ENCODE results near the gene PDHB.
A peak's percentile ranks its signal among the peaks of the same experiment; 100 is the strongest.

PDHB gene

GRCh38 chr3:58383476-58383875 lies 50.2 kb downstream of the PDHB start:
- Histone ChIP-seq H3K36me3 (ENCODE audit: control insufficient read depth in 4 of 4, insufficient read depth in 4 of 4, low read length in 3 of 4) (peaks cover 0 to 53% (median 13%) of the 10 kb centered on the region in 4 experiments), H3K4me1 (ENCODE audit: control extremely low read depth in 1 of 4, control insufficient read depth in 4 of 4, insufficient read depth in 4 of 4, low read length in 3 of 4) (peaks cover 0 to 38% (median 14%) of the 10 kb centered on the region in 4 experiments), H3K9me3 (ENCODE audit: control extremely low read depth in 1 of 5, control insufficient read depth in 4 of 5, insufficient read depth in 2 of 5, low read depth in 1 of 5, low read length in 4 of 5) (no peaks in the 10 kb centered on the region), H3K4me3 (ENCODE audit: control insufficient read depth in 1 of 7, extremely low read depth in 1 of 7, insufficient read depth in 4 of 7, low read depth in 2 of 7, low read length in 6 of 7) (no peak overlapping the region), H3K27ac (ENCODE audit: insufficient read depth in 1 of 2, low read depth in 1 of 2, low read length in 2 of 2, poor library complexity in 1 of 2, severe bottlenecking in 2 of 2) (no peak overlapping the region), H3K27me3 (replicated peaks in 2 of 5; ENCODE audit: control insufficient read depth in 4 of 5, insufficient read depth in 5 of 5, low read length in 4 of 5) (no peaks in the 10 kb centered on the region)
- ChIA-PET CTCF (no interaction called here), POLR2A (no interaction called here)
- DNase-seq, result no peak
- no CpG with 5 or more reads among the region's 2 CpGs for WGBS (ENCODE audit: insufficient coverage)

- H3K27ac ChIP-seq (ENCODE audit: insufficient read depth in 1 of 2, low read depth in 1 of 2, low read length in 2 of 2, poor library complexity in 1 of 2, severe bottlenecking in 2 of 2), result no peak overlapping the region
- peaks cover 0 to 33% (median 11%) of the 10 kb centered on the region in 4 experiments for H3K36me3 ChIP-seq (ENCODE audit: control insufficient read depth in 4 of 4, insufficient read depth in 4 of 4, low read length in 3 of 4)
- H3K4me1 ChIP-seq (ENCODE audit: control extremely low read depth in 1 of 4, control insufficient read depth in 4 of 4, insufficient read depth in 4 of 4, low read length in 3 of 4), result peaks cover 0 to 5% (median 0%) of the 10 kb centered on the region in 4 experiments
- H3K9me3 ChIP-seq (ENCODE audit: control extremely low read depth in 1 of 5, control insufficient read depth in 4 of 5, insufficient read depth in 2 of 5, low read depth in 1 of 5, low read length in 4 of 5), result no peaks in the 10 kb centered on the region
- H3K4me3 ChIP-seq (ENCODE audit: control insufficient read depth in 1 of 7, extremely low read depth in 1 of 7, insufficient read depth in 4 of 7, low read depth in 2 of 7, low read length in 6 of 7), result no peak overlapping the region
- H3K27me3 ChIP-seq (replicated peaks in 2 of 5; ENCODE audit: control insufficient read depth in 4 of 5, insufficient read depth in 5 of 5, low read length in 4 of 5), result no peaks in the 10 kb centered on the region
- 100% methylated on average over 2 of the region's 4 CpGs for WGBS (ENCODE audit: insufficient coverage)
- POLR2A ChIA-PET, result no interaction called here
- CTCF ChIA-PET, result interaction anchor here (0.8 to 1.7 kb wide), 2 partner anchors 27 to 124 kb away, joined by 3 read pairs; no protein-coding TSS in a partner anchor
- DNase-seq, result no peak
Observed at GRCh38 chr3:58379351-58380073, 54.1 kb downstream of the PDHB start.

- Histone ChIP-seq H3K27me3 (replicated peaks in 2 of 5; ENCODE audit: control insufficient read depth in 4 of 5, insufficient read depth in 5 of 5, low read length in 4 of 5) (no peaks in the 10 kb centered on the region), H3K9me3 (ENCODE audit: control extremely low read depth in 1 of 5, control insufficient read depth in 4 of 5, insufficient read depth in 2 of 5, low read depth in 1 of 5, low read length in 4 of 5) (no peaks in the 10 kb centered on the region), H3K27ac (ENCODE audit: insufficient read depth in 1 of 2, low read depth in 1 of 2, low read length in 2 of 2, poor library complexity in 1 of 2, severe bottlenecking in 2 of 2) (no peak overlapping the region), H3K4me1 (ENCODE audit: control extremely low read depth in 1 of 4, control insufficient read depth in 4 of 4, insufficient read depth in 4 of 4, low read length in 3 of 4) (peaks cover 0 to 5% (median 0%) of the 10 kb centered on the region in 4 experiments), H3K36me3 (ENCODE audit: control insufficient read depth in 4 of 4, insufficient read depth in 4 of 4, low read length in 3 of 4) (peaks cover 2 to 21% (median 4%) of the 10 kb centered on the region in 4 experiments), H3K4me3 (ENCODE audit: control insufficient read depth in 1 of 7, extremely low read depth in 1 of 7, insufficient read depth in 4 of 7, low read depth in 2 of 7, low read length in 6 of 7) (no peak overlapping the region)
- ChIA-PET CTCF (interaction anchor here (0.6 kb wide), 1 partner anchor 9 kb away, joined by 3 read pairs; no protein-coding TSS in a partner anchor), POLR2A (no interaction called here)
- peak in 1 of 3 donors; percentile 5 for DNase-seq
- 100% methylated on average over 2 of the region's 4 CpGs for WGBS (ENCODE audit: insufficient coverage)
Observed at GRCh38 chr3:58377750-58378149, 55.9 kb downstream of the PDHB start.

All from common myeloid progenitor, CD34-positive (primary cell).